RWPE2 (cell line): ENCODE data around the gene DIP2B.

Experiments used
- ATAC-seq: fragments of 200-7000 bp; cut with Tn5 transposase; 3 replicates; pipeline ENCODE4 v1.9.1; 2021; ENCODE audit warnings: low read depth
- DNase-seq: peaks from one replicate; pipeline ENCODE4 v3.0.0-alpha.2; 2020; ENCODE audit warnings: low spot score
- H3K27ac ChIP-seq: fragments of 450-650 bp; 2 replicates; pipeline ENCODE4 v1.5.1; 2017; ENCODE audit warnings: mild to moderate bottlenecking; ENCODE audit not compliant: poor library complexity, severe bottlenecking
- H3K27me3 ChIP-seq: fragments of 250-450 bp; sonication (Bioruptor Pico); 2 replicates; pipeline ENCODE4 v1.5.1; 2021; ENCODE audit warnings: mild to moderate bottlenecking, moderate library complexity; ENCODE audit not compliant: insufficient read depth, poor library complexity, severe bottlenecking
- H3K36me3 ChIP-seq: fragments of 250-450 bp; sonication (Bioruptor Pico); 2 replicates; pipeline ENCODE4 v1.5.1; 2020; ENCODE audit warnings: low read depth, mild to moderate bottlenecking, moderate library complexity
- H3K4me1 ChIP-seq: fragments of 250-450 bp; sonication (Bioruptor Pico); 2 replicates; pipeline ENCODE4 v1.5.1; 2021; ENCODE audit warnings: mild to moderate bottlenecking, moderate library complexity; ENCODE audit not compliant: insufficient read depth, poor library complexity, severe bottlenecking
- H3K4me3 ChIP-seq: fragments of 250-450 bp; sonication (Bioruptor Pico); 2 replicates; pipeline ENCODE4 v1.5.1; 2021; ENCODE audit warnings: mild to moderate bottlenecking, moderate library complexity; ENCODE audit not compliant: severe bottlenecking
- H3K9me3 ChIP-seq: fragments of 250-450 bp; sonication (Bioruptor Pico); 2 replicates; pipeline ENCODE4 v1.5.1; 2021; ENCODE audit warnings: mild to moderate bottlenecking, moderate library complexity; ENCODE audit not compliant: severe bottlenecking
- CTCF ChIP-seq: fragments of 450-650 bp; IDR thresholded peaks from one replicate; pipeline ENCODE4 v1.5.1; 2017; ENCODE audit warnings: mild to moderate bottlenecking, moderate library complexity; ENCODE audit not compliant: poor library complexity, severe bottlenecking

Gene DIP2B

GRCh38 chr12:50695961-50696360 is 191.2 kb downstream of the DIP2B start:
- Histone ChIP-seq H3K27me3 (no peaks in the 10 kb centered on the region), H3K4me3 (no peak overlapping the region), H3K27ac (no peak overlapping the region), H3K36me3 (peaks cover 80% of the 10 kb centered on the region), H3K9me3 (no peaks in the 10 kb centered on the region), H3K4me1 (no peaks in the 10 kb centered on the region)
- no peak for DNase-seq
- no peak for ATAC-seq
- no peak for TF ChIP-seq CTCF

- no peak for TF ChIP-seq CTCF
- DNase-seq: no peak
- Histone ChIP-seq H3K27ac (no peak overlapping the region), H3K27me3 (no peaks in the 10 kb centered on the region), H3K9me3 (no peaks in the 10 kb centered on the region), H3K36me3 (peaks cover 76% of the 10 kb centered on the region), H3K4me3 (no peak overlapping the region), H3K4me1 (no peaks in the 10 kb centered on the region)
- no peak for ATAC-seq
Observed at GRCh38 chr12:50696931-50697330, 192.1 kb downstream of the DIP2B start.

GRCh38 chr12:50699154-50699553 is 194.4 kb downstream of the DIP2B start:
- ATAC-seq (no peak), DNase-seq (no peak)
- Histone ChIP-seq H3K27me3 (no peaks in the 10 kb centered on the region), H3K4me1 (no peaks in the 10 kb centered on the region), H3K36me3 (peaks cover 76% of the 10 kb centered on the region), H3K9me3 (no peaks in the 10 kb centered on the region), H3K27ac (no peak overlapping the region), H3K4me3 (no peak overlapping the region)
- no peak for TF ChIP-seq CTCF

GRCh38 chr12:50699940-50700339 is 195.2 kb downstream of the DIP2B start:
- TF ChIP-seq CTCF: no peak
- Histone ChIP-seq H3K36me3 (peaks cover 77% of the 10 kb centered on the region), H3K4me3 (no peak overlapping the region), H3K4me1 (no peaks in the 10 kb centered on the region), H3K27me3 (no peaks in the 10 kb centered on the region), H3K27ac (no peak overlapping the region), H3K9me3 (no peaks in the 10 kb centered on the region)
- ATAC-seq (no peak), DNase-seq (no peak)

GRCh38 chr12:50706606-50707005 is 201.8 kb downstream of the DIP2B start:
- Histone ChIP-seq H3K4me1 (no peaks in the 10 kb centered on the region), H3K36me3 (peaks cover 69% of the 10 kb centered on the region), H3K27ac (no peak overlapping the region), H3K9me3 (no peaks in the 10 kb centered on the region), H3K4me3 (no peak overlapping the region), H3K27me3 (no peaks in the 10 kb centered on the region)
- no peak for ATAC-seq
- no peak for TF ChIP-seq CTCF
- DNase-seq: no peak
